K562 (cell line): ENCODE measurements around the gene CAMK2N1. TPM values are rescaled to one million over a fixed set of nuclear protein-coding genes. Genes with fewer than 3 reads are reported as not detected.

ENCODE experiments used
- ATF7 ChIP-seq: fragments of 450-650 bp; IDR thresholded peaks from 2 replicates; pipeline ENCODE4 v1.7.1; 2014; ENCODE audit warnings: mild to moderate bottlenecking, moderate library complexity
- CBFB ChIP-seq: sonication (generic); formaldehyde crosslinking; IDR thresholded peaks from 2 replicates; pipeline ENCODE4 v1.4.0; 2020; ENCODE audit warnings: mild to moderate bottlenecking, missing genetic modification reagents
- ETS2 ChIP-seq: IDR thresholded peaks from 2 replicates; pipeline ENCODE4 v1.6.1; 2016; ENCODE audit warnings: borderline replicate concordance, missing genetic modification characterization, mild to moderate bottlenecking, moderate library complexity, missing compliant biosample characterization; ENCODE audit not compliant: poor library complexity, severe bottlenecking
- HCFC1 ChIP-seq: IDR thresholded peaks from 2 replicates; pipeline ENCODE4 v1.6.1; 2012; ENCODE audit warnings: low read depth, low read length, improper control_type of control experiment
- MAZ ChIP-seq, 2 experiments: fragments of 450-650 bp in 1 of 2; sonication (generic) in 1 of 2; formaldehyde crosslinking; IDR thresholded peaks in 1 of 2; conservative IDR thresholded peaks in 1 of 2; 2 replicates each; pipeline versions ENCODE4 v1.4.0 to v1.5.0; 2020; ENCODE audit warnings: mild to moderate bottlenecking in 1 of 2, missing genetic modification reagents in 1 of 2
- MTA2 ChIP-seq: fragments of 450-650 bp; IDR thresholded peaks from 2 replicates; pipeline ENCODE4 v1.6.1; 2016; ENCODE audit warnings: low read depth
- NFRKB ChIP-seq: fragments of 450-650 bp; IDR thresholded peaks from 2 replicates; pipeline ENCODE4 v1.6.1; 2016; ENCODE audit warnings: low read depth
- NR2F6 ChIP-seq: fragments of 450-650 bp; formaldehyde crosslinking; IDR thresholded peaks from 2 replicates; pipeline ENCODE4 v1.4.0; 2020; ENCODE audit warnings: mild to moderate bottlenecking
- PCBP1 ChIP-seq: fragments of 200-400 bp; formaldehyde crosslinking; IDR thresholded peaks from 2 replicates; pipeline ENCODE4 v1.6.1; 2018; ENCODE audit warnings: mild to moderate bottlenecking, low read depth, low read length; ENCODE audit not compliant: poor library complexity, severe bottlenecking
- POLR3G ChIP-seq: IDR thresholded peaks from 2 replicates; pipeline ENCODE4 v1.6.1; 2011; ENCODE audit not compliant: insufficient read length, insufficient replicate concordance; ENCODE audit errors: extremely low read depth
- RAD21 ChIP-seq, 2 experiments: fragments of 250-450 bp in 1 of 2; fragments of 450-650 bp in 1 of 2; sonication (Bioruptor Pico) in 1 of 2; formaldehyde crosslinking in 1 of 2; IDR thresholded peaks in 1 of 2; conservative IDR thresholded peaks in 1 of 2; 2 replicates each; pipeline versions ENCODE4 v1.4.0 to v1.8.0; 2020 to 2022; ENCODE audit warnings: mild to moderate bottlenecking in 2 of 2, moderate library complexity in 1 of 2
- SIX5 ChIP-seq, 2 experiments: IDR thresholded peaks; 2 replicates each; pipeline ENCODE4 v1.6.1; 2011; ENCODE audit warnings: low read length in 2 of 2, borderline replicate concordance in 1 of 2, low read depth in 1 of 2, mild to moderate bottlenecking in 1 of 2, moderate library complexity in 1 of 2; ENCODE audit not compliant: insufficient read depth in 1 of 2
- SUPT5H ChIP-seq: fragments of 450-650 bp; IDR thresholded peaks from 2 replicates; pipeline ENCODE4 v1.6.1; 2016
- VEZF1 ChIP-seq: fragments of 200-800 bp; sonication (Bioruptor generic); IDR thresholded peaks from 2 replicates; pipeline ENCODE4 v1.6.1; 2017; ENCODE audit warnings: missing genetic modification characterization, missing compliant biosample characterization
- ZFX ChIP-seq: sonication (generic); formaldehyde crosslinking; IDR thresholded peaks from 2 replicates; pipeline ENCODE4 v1.8.0; 2022; ENCODE audit warnings: mild to moderate bottlenecking, missing genetic modification reagents, moderate library complexity
- ZNF23 ChIP-seq: fragments of 250-450 bp; sonication (Bioruptor Pico); IDR thresholded peaks from 2 replicates; pipeline ENCODE4 v1.4.0; 2020; ENCODE audit warnings: mild to moderate bottlenecking
- ZNF717 ChIP-seq: fragments of 250-450 bp; sonication (Bioruptor Pico); IDR thresholded peaks from 2 replicates; pipeline ENCODE4 v1.5.0; 2021
- ZNF76 ChIP-seq: fragments of 250-450 bp; sonication (Bioruptor Pico); IDR thresholded peaks from 2 replicates; pipeline ENCODE4 v1.4.0; 2020; ENCODE audit warnings: mild to moderate bottlenecking, moderate library complexity, borderline replicate concordance
- polyA plus RNA-seq, 8 experiments: library from polyadenylated mRNA; depleted of rRNA in 4 of 8; stranded (reverse) in 5 of 8; unstranded in 3 of 8; fragments of >200 nt; fragmentation: Nextera tagmentation in 2 of 8; fragmentation: Illumina TruSeq in 1 of 8; extraction: Ambion mirVana in 2 of 8; extraction: Trizol in 1 of 8; gene quantifications; 2 replicates each; pipeline versions ENCODE4 v1.2.1 to v1.2.3, GENCODE V29; 2011 to 2014; ENCODE audit warnings: inconsistent platforms in 1 of 8, missing spikeins in 1 of 8
- total RNA-seq, 7 experiments: library from RNA; depleted of rRNA in 6 of 7; stranded (reverse); fragments of >200 nt in 6 of 7; fragmentation: Illumina TruSeq in 2 of 7; extraction: Trizol in 2 of 7; gene quantifications; 2 replicates each; pipeline versions ENCODE4 v1.2.1 to v1.2.3, GENCODE V29; 2011 to 2021; ENCODE audit warnings: low replicate concordance in 1 of 7
- TF ChIP-seq, protein P1 (sequence below), 2 experiments: fragments of 450-650 bp; IDR thresholded peaks; 2 replicates each; pipeline ENCODE4 v1.6.1; 2018; ENCODE audit warnings: mild to moderate bottlenecking in 2 of 2, low read depth in 1 of 2; ENCODE audit not compliant: partially characterized antibody in 2 of 2
- TF ChIP-seq, protein P2 (sequence below): fragments of 450-650 bp; IDR thresholded peaks from 2 replicates; pipeline ENCODE4 v1.6.1; 2016; ENCODE audit warnings: low read depth, mild to moderate bottlenecking, moderate library complexity

CAMK2N1 gene
- total and polyA plus RNA-seq, 9 of the 15 experiments (the other 6 are each of a cell fraction or from before 2014, with no cell fraction given) = 0.09 to 1.4 (median 0.34) TPM

DNA sequence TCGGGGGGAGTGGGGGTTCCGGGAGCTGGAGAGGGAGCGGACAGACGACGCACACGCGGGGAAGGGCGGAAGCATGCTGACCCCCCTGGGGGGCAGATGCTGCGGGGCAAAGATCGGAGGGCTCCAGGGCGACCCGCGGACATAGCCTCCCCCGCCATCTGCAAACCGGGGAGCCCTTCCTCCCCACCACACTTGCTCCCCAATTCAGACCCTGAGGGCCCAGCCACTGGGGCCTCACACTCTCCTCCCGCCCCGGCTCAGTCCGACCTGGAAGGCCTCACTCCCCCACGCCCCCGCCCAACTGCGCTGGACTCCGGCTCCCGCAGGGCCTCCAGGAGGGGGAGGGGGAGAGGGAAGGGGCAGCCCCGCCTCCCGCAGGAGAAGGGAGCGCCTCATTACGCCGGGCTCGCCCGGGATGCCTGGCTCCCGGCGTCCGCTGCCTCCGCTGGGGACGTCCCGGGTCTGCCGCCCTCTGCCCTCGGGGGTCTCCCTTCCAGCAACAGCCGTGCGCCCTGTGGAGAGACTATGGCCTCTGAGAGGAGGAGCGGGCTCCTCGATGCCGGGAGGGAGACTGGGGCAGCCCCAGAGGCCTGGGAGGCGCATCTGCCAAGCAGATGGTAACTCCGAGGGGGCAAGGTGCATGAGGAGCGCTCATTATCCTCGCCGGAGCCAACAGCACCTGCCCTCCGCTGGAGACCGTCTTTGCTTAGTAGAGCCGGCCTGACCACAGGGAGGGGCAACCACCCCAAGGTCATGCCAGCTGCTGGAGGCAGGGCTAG is 636 bp upstream of the CAMK2N1 start (continued):
- TF ChIP-seq SUPT5H (no peak; the same call in 1 of the 2 replicates), HCFC1 (no peak), RAD21 (CRISPR knock-in tag; conservative IDR thresholded peaks at IDR 0.05 in 1 of 2, IDR thresholded peaks at IDR 0.05 in 1 of 2) (no peak), ZNF23 (CRISPR knock-in tag) (no peak), SIX5 (IDR thresholded peaks at IDR 0.05; ENCODE audit: borderline replicate concordance in 1 of 2, insufficient read depth in 1 of 2, low read depth in 1 of 2, low read length in 2 of 2) (no peak), VEZF1 (CRISPR knock-in tag) (peak; percentile 79), ZNF717 (no peak), NFRKB (no peak), ZNF76 (no peak), CBFB (CRISPR knock-in tag) (no peak), NR2F6 (CRISPR knock-in tag) (no peak), PCBP1 (peak; percentile 3), MAZ (CRISPR knock-in tag; conservative IDR thresholded peaks at IDR 0.05 in 1 of 2, IDR thresholded peaks at IDR 0.05 in 1 of 2) (peak; percentile 56 to 81), ZFX (CRISPR knock-in tag) (peak; percentile 90), ETS2 (tag) (no peak), POLR3G (no peak), ATF7 (no peak), MTA2 (no peak)
- TF ChIP-seq, protein P1, sequence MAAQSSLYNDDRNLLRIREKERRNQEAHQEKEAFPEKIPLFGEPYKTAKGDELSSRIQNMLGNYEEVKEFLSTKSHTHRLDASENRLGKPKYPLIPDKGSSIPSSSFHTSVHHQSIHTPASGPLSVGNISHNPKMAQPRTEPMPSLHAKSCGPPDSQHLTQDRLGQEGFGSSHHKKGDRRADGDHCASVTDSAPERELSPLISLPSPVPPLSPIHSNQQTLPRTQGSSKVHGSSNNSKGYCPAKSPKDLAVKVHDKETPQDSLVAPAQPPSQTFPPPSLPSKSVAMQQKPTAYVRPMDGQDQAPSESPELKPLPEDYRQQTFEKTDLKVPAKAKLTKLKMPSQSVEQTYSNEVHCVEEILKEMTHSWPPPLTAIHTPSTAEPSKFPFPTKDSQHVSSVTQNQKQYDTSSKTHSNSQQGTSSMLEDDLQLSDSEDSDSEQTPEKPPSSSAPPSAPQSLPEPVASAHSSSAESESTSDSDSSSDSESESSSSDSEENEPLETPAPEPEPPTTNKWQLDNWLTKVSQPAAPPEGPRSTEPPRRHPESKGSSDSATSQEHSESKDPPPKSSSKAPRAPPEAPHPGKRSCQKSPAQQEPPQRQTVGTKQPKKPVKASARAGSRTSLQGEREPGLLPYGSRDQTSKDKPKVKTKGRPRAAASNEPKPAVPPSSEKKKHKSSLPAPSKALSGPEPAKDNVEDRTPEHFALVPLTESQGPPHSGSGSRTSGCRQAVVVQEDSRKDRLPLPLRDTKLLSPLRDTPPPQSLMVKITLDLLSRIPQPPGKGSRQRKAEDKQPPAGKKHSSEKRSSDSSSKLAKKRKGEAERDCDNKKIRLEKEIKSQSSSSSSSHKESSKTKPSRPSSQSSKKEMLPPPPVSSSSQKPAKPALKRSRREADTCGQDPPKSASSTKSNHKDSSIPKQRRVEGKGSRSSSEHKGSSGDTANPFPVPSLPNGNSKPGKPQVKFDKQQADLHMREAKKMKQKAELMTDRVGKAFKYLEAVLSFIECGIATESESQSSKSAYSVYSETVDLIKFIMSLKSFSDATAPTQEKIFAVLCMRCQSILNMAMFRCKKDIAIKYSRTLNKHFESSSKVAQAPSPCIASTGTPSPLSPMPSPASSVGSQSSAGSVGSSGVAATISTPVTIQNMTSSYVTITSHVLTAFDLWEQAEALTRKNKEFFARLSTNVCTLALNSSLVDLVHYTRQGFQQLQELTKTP (IDR thresholded peaks at IDR 0.05; ENCODE audit: low read depth in 1 of 2, partially characterized antibody in 2 of 2) = peak in 1 of 2 experiments; percentile 60
- TF ChIP-seq, protein P2, sequence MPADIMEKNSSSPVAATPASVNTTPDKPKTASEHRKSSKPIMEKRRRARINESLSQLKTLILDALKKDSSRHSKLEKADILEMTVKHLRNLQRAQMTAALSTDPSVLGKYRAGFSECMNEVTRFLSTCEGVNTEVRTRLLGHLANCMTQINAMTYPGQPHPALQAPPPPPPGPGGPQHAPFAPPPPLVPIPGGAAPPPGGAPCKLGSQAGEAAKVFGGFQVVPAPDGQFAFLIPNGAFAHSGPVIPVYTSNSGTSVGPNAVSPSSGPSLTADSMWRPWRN = no peak
